NCI-H510A (cell line): ENCODE data around the gene PNMA6A.
"Not testable (repeated sequence)": the region's sequence is repeated elsewhere in the genome, so short reads cannot be mapped to it uniquely, and the experiment has no call there.

Source experiments
- DNase-seq: peaks from one replicate; lab custom pipeline; 2025; lab: John Stamatoyannopoulos, UW

Gene PNMA6A

GRCh38 chrX:153075366-153075765 is 3.1 kb downstream of the PNMA6A start:
- DNase-seq: no peak

DNA sequence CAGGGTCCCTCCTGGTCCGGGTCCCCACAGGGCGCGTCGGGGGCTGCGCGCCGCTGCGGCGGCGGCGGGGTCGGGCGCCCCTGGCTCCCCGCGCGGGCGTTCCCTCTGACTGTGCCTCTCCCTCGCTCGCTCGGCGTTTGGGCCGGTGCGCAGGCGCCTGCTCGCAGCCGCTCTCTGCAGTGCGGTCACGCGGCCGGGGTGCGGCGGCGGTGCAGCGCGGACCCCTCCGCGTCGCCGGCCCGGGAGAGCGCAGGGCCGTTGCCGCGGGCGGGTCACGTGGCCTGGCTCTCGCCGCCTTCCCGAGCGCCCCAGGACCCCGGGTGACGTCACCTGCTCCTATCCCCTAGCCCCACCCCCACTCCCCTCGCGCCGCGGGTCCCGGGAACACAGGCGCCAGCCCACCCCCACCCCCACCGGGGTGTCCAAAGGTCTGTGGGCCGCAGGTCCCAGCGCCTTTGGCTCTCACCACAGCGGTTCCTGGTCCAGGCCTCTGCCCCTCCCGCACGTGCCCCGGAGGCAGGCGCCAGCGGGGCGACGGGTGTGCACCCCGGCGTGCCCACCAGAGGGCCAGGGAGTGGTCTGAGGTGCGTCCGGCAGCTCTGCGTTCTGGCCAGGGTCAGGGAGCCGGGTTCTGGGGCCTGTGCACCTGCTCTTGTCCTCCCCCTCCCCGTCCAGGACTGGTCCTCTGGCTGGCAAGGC is 5.3 kb downstream of the PNMA6A start:
- not testable (repeated sequence) for DNase-seq

DNA sequence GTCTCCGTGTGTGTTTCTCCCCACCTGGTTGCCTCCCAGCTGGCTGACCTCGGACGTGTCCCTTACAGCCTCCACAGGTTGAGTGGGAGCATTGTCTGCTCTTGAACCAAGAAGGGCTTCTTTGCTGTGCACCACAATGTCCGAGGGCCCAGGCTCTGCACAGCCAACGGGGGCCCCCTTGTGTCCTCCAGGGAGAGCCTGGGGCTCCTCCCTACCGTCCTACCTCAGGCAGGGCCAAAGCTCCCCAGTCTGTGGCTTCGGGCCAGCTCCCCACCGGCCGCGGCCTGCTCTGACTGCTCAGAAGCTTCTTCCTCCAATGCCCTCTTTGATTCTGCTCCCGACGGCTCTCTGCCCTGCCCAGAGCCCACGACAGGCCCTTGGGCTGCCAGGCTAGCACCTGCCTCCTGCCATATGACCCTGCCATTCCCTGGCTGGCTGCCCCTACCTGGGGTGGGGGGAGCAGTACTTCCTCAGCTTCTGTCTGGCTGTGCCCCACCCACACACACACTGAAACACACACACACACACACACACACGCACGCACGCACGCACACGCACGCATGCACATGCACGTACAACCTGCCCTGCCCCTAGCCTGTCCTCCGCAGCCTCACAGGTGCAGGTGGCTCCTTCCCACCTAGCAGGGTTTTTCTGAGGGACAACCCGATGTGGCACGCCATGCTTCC is 11.1 kb downstream of the PNMA6A start:
- not testable (repeated sequence) for DNase-seq

DNA sequence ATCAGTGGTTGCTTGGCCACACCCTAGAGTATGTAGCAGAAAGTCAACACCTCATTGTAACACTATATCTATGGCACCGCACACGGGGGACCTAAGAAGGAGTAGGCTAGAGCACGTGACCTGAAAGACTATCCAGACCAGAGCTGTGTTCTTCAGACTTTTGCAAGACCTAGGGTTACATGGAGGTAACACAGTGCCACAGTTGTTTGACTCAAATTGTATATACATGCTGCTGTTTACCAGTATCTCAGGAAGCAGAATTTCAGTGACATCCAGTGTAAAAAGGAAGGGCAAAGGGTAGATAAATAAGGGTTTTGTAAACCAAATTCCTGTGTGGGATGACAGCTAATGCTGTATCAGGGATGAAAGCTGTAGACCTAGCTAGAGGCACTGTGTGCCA is 30.2 kb downstream of the PNMA6A start:
- no peak for DNase-seq

DNA sequence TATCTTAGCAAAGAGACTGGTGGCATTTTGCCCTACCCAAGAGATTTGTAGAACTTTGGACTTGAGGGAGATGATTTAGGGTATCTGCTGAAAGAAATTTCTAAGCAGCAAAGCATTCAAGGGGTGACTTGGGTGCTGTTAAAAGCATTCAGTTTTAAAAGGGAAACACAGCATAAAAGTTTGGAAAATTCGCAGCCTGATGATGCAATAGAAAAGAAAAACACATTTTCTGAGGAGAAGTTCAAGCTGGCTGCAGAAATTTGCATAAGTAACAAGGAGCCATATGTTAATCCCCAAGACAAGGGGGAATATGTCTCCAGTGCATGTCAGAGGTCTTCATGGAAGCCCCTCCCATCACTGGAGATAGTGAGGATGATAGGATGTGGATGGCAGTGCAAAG is 32.7 kb downstream of the PNMA6A start:
- DNase-seq: not testable (repeated sequence)

DNA sequence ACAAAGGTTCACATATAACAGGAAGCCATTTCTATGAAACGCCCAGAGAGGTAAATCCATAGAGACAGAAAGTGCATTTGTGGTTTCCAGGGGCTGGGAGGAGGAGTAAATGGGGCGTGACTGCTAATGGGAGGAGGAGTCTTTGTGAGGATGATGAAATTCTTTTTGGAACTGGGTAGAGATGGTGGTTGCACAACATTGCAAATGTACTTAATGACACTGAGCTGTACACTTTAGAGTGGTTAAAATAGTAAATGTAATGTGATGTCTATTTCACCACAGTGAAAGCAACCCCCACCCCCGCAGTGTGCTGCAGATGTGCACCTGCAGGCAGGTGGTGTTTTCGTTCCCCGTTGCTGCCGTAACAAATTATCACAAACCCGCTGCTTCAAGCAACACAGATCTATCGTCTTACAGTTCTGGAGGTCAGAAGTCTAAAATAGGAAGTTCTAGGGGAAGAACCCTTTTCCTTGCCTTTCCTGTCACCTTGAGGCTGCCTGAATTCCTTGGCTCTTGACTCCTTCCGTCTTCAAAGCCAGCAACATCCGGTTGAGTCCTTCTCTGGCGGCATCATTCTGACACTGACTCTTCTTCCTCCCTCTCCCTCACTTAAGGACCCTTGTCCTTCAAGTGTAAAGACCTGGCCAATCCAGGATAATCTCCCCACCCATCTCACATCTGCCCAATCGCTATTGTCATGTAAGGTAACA is 34.0 kb downstream of the PNMA6A start:
- DNase-seq: not testable (repeated sequence)

- not testable (repeated sequence) for DNase-seq
Observed at GRCh38 chrX:153110735-153111134, 38.5 kb downstream of the PNMA6A start.

GRCh38 chrX:153113851-153114250 is 41.6 kb downstream of the PNMA6A start:
- DNase-seq: not testable (repeated sequence)

DNA sequence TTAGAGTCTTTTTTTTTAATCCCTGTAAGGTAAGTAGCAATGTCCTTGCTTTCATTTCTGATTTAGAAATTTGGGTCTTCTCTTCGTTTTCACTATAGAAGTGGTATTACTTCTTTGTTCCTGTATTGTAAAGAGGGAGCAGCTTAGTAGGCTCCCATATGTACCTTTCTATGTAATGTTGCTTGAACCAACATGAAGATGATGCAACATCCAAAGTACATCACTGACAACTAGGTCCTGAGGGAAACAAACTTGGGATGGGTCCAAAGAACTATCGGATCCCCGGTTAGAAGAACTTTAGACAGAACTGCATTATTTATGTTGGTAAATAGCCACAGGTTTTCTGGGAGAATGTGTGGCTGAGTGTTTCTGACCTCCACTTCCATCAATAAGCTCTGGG is 45.5 kb downstream of the PNMA6A start:
- not testable (repeated sequence) for DNase-seq

- DNase-seq: not testable (repeated sequence)
Observed at GRCh38 chrX:153120230-153120629, 48.0 kb downstream of the PNMA6A start.

GRCh38 chrX:153123468-153123867 is 51.2 kb downstream of the PNMA6A start:
- not testable (repeated sequence) for DNase-seq
